Caco-2 (cell line): ENCODE data around the gene KIF5B. TPM values are rescaled to one million over a fixed set of nuclear protein-coding genes. Genes with fewer than 3 reads are reported as not detected.

Experiments
- BruUV-seq: library from RNA; stranded (reverse); fragments of 400-500 nt; replicated peaks from 2 replicates; lab custom pipeline; 2021; lab: Mats Ljungman, UMichigan
- CTCF ChIA-PET: fragments of 300-600 bp; sonication (Branson Sonifier 250); formaldehyde crosslinking; loops from one replicate; lab custom pipeline; 2022; ENCODE audit warnings: antibody characterized with exemption; lab: Charles Lee
- POLR2A ChIA-PET: fragments of 300-600 bp; sonication (Branson Sonifier 250); formaldehyde crosslinking; loops from one replicate; lab custom pipeline; 2022; ENCODE audit warnings: antibody characterized with exemption; lab: Charles Lee
- DNase-seq, 2 experiments: peaks; one replicate each; pipeline versions ENCODE4 v3.0.0 to v3.0.0-alpha.2; 2020 to 2022
- H3K27me3 ChIP-seq: replicated peaks from 2 replicates; pipeline ENCODE4 v1.6.0; 2011; ENCODE audit warnings: low read length; ENCODE audit not compliant: control insufficient read depth, insufficient read depth
- H3K36me3 ChIP-seq: 2 replicates; pipeline ENCODE4 v1.5.1; 2011; ENCODE audit warnings: low read length; ENCODE audit not compliant: control insufficient read depth, insufficient read depth
- H3K4me1 ChIP-seq: fragments of 250-450 bp; sonication (Bioruptor Pico); 2 replicates; pipeline ENCODE4 v1.5.1; 2020; ENCODE audit warnings: mild to moderate bottlenecking
- H3K4me3 ChIP-seq: 2 replicates; pipeline ENCODE4 v1.5.1; 2011; ENCODE audit warnings: low read depth, mild to moderate bottlenecking, control low read depth, low read length
- H3K9me3 ChIP-seq: fragments of 250-450 bp; sonication (Bioruptor Pico); 2 replicates; pipeline ENCODE4 v1.5.1; 2020; ENCODE audit warnings: mild to moderate bottlenecking, moderate library complexity
- H3K27ac Mint-ChIP-seq: one replicate; pipeline ENCODE4 v1.8.0; 2022; ENCODE audit warnings: mixed read lengths; ENCODE audit not compliant: unreplicated experiment
- H3K27me3 Mint-ChIP-seq: one replicate; pipeline ENCODE4 v1.8.0; 2022; ENCODE audit warnings: mixed read lengths; ENCODE audit not compliant: insufficient read depth, unreplicated experiment
- H3K36me3 Mint-ChIP-seq: one replicate; pipeline ENCODE4 v1.8.0; 2022; ENCODE audit warnings: mild to moderate bottlenecking, mixed read lengths; ENCODE audit not compliant: insufficient read depth, unreplicated experiment
- H3K4me1 Mint-ChIP-seq: one replicate; pipeline ENCODE4 v1.8.0; 2022; ENCODE audit warnings: low read depth, mixed read lengths; ENCODE audit not compliant: unreplicated experiment
- H3K4me3 Mint-ChIP-seq: one replicate; pipeline ENCODE4 v1.8.0; 2022; ENCODE audit warnings: mild to moderate bottlenecking, moderate library complexity, mixed read lengths; ENCODE audit not compliant: unreplicated experiment
- H3K9me3 Mint-ChIP-seq: one replicate; pipeline ENCODE4 v1.8.0; 2022; ENCODE audit warnings: mixed read lengths; ENCODE audit not compliant: unreplicated experiment
- CTCF ChIP-seq, 2 experiments: fragments of 200-600 bp in 1 of 2; IDR thresholded peaks; 1 replicate in 1 of 2; 2 replicates in 1 of 2; pipeline versions ENCODE4 v1.5.1 to v1.8.0; 2011 to 2022; ENCODE audit warnings: antibody characterized with exemption in 1 of 2, control low read depth in 1 of 2, inconsistent platforms in 1 of 2, low read depth in 1 of 2, low read length in 1 of 2, mild to moderate bottlenecking in 1 of 2, moderate library complexity in 1 of 2; ENCODE audit not compliant: insufficient read depth in 1 of 2, severe bottlenecking in 1 of 2, unreplicated experiment in 1 of 2
- intact Hi-C: fragments of 100-400 bp; cut with micrococcal nuclease; formaldehyde crosslinking; loops from one replicate; pipeline ENCODE4 v1.10.0; 2022; ENCODE audit not compliant: unreplicated experiment
- total RNA-seq: library from RNA; stranded (reverse); gene quantifications from 2 replicates; pipeline ENCODE4 v1.2.3, GENCODE V29; 2022

The KIF5B gene
- total RNA-seq, 1 experiment from 2014 or later = 183 TPM

- ChIA-PET CTCF (no interaction called here), POLR2A (no interaction called here)
- no peaks in the 10 kb centered on the region for H3K27me3 Mint-ChIP-seq
- BruUV-seq = no TSS peak
- no peak overlapping the region for H3K27ac Mint-ChIP-seq
- TF ChIP-seq CTCF (IDR thresholded peaks at IDR 0.05; ENCODE audit: insufficient read depth in 1 of 2, low read depth in 1 of 2, low read length in 1 of 2, severe bottlenecking in 1 of 2, unreplicated experiment in 1 of 2) = no peak
- H3K27me3 ChIP-seq = no peaks in the 10 kb centered on the region
- intact Hi-C loops = no loop called here
- H3K4me3 Mint-ChIP-seq = no peak overlapping the region
- H3K36me3 ChIP-seq = no peaks in the 10 kb centered on the region
- no peaks in the 10 kb centered on the region for H3K4me1 Mint-ChIP-seq
- no peak for DNase-seq
- H3K4me3 ChIP-seq = no peak overlapping the region
- no peaks in the 10 kb centered on the region for H3K9me3 ChIP-seq
- H3K36me3 Mint-ChIP-seq = no peaks in the 10 kb centered on the region
- H3K4me1 ChIP-seq = no peaks in the 10 kb centered on the region
- no peaks in the 10 kb centered on the region for H3K9me3 Mint-ChIP-seq
These were observed 28.1 kb upstream of the KIF5B start for GRCh38 chr10:32084185-32084851.

- no peaks in the 10 kb centered on the region for H3K9me3 Mint-ChIP-seq
- intact Hi-C loops = no loop called here
- no peak overlapping the region for H3K4me3 Mint-ChIP-seq
- no peaks in the 10 kb centered on the region for H3K4me1 ChIP-seq
- ChIA-PET POLR2A (no interaction called here), CTCF (no interaction called here)
- no peaks in the 10 kb centered on the region for H3K27me3 Mint-ChIP-seq
- no peaks in the 10 kb centered on the region for H3K36me3 ChIP-seq
- no peak overlapping the region for H3K27ac Mint-ChIP-seq
- no peaks in the 10 kb centered on the region for H3K9me3 ChIP-seq
- H3K4me1 Mint-ChIP-seq = no peaks in the 10 kb centered on the region
- H3K4me3 ChIP-seq = no peak overlapping the region
- H3K36me3 Mint-ChIP-seq = no peaks in the 10 kb centered on the region
- H3K27me3 ChIP-seq = no peaks in the 10 kb centered on the region
- no TSS peak for BruUV-seq
- no peak for TF ChIP-seq CTCF (IDR thresholded peaks at IDR 0.05; ENCODE audit: insufficient read depth in 1 of 2, low read depth in 1 of 2, low read length in 1 of 2, severe bottlenecking in 1 of 2, unreplicated experiment in 1 of 2)
- no peak for DNase-seq
These were observed 21.8 kb upstream of the KIF5B start for GRCh38 chr10:32077896-32078485.

GRCh38 chr10:32073659-32074058 lies 17.4 kb upstream of the KIF5B start:
- Histone ChIP-seq H3K4me1 (peaks cover 12% of the 10 kb centered on the region; the same call in 1 of the 2 replicates), H3K9me3 (no peaks in the 10 kb centered on the region), H3K4me3 (no peak overlapping the region), H3K27me3 (no peaks in the 10 kb centered on the region), H3K36me3 (no peaks in the 10 kb centered on the region)
- no peaks in the 10 kb centered on the region for H3K9me3 Mint-ChIP-seq
- TF ChIP-seq CTCF (IDR thresholded peaks at IDR 0.05; ENCODE audit: insufficient read depth in 1 of 2, low read depth in 1 of 2, low read length in 1 of 2, severe bottlenecking in 1 of 2, unreplicated experiment in 1 of 2) = no peak
- H3K4me3 Mint-ChIP-seq = no peak overlapping the region
- no peak for DNase-seq
- no peaks in the 10 kb centered on the region for H3K27me3 Mint-ChIP-seq
- ChIA-PET CTCF (no interaction called here), POLR2A (no interaction called here)
- intact Hi-C loops = no loop called here
- peaks cover 14% of the 10 kb centered on the region for H3K4me1 Mint-ChIP-seq
- no TSS peak for BruUV-seq
- no peaks in the 10 kb centered on the region for H3K36me3 Mint-ChIP-seq
- H3K27ac Mint-ChIP-seq = no peak overlapping the region
